IPS-NIHi7 (cell line): ENCODE measurements around the gene NPAS2.

Source experiments
- DNase-seq: peaks from one replicate; pipeline ENCODE4 v3.0.0; 2012; ENCODE audit warnings: mixed read lengths; ENCODE audit errors: extremely low spot score

The NPAS2 gene

DNA sequence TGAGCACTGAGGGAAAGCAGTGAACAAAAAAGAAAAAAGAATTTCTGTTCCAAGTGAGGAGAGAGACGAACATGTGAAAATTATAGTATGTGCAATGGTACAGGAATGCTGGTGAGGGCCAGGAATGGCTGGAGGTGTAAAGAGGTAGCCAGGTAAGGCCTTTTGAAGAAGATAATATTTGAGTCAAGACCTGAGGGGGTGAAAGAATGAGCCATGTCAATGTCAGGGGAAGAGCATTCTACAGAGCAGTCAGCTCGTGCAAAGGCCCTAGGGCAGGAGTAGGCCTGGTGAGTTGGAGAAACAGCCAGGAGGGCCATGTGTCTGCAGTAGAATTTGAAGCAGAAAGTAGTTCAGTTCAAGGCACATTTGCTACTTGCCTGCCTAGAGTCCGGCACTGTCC, 169.7 kb downstream of the NPAS2 start:
- no peak for DNase-seq

GRCh38 chr2:100990166-100990565, 170.2 kb downstream of the NPAS2 start:
- DNase-seq, result no peak

- DNase-seq, result no peak
Observed at GRCh38 chr2:100990650-100991403, 170.9 kb downstream of the NPAS2 start.

DNA sequence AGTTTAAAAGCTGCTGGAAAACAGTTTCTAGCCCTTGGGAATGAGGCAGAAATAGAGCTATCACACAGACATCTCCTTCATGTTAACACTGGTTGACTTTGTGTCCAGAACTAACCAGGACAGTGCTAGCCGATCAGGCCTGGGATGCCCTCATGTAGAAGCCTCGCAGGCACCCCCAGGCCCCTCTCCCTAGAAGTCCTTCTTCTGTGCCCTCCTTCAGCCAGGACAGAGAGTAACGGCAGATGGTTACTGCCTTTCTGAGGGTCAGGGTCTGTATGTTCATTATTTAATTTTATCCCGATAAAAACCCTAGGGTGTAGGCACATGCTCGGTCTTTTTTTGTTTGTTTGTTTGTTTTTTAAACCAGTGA, 171.4 kb downstream of the NPAS2 start:
- no peak for DNase-seq

GRCh38 chr2:100992262-100992661, 172.3 kb downstream of the NPAS2 start:
- DNase-seq, result no peak

- DNase-seq, result no peak
Observed at GRCh38 chr2:100993294-100993693, 173.4 kb downstream of the NPAS2 start.

DNA sequence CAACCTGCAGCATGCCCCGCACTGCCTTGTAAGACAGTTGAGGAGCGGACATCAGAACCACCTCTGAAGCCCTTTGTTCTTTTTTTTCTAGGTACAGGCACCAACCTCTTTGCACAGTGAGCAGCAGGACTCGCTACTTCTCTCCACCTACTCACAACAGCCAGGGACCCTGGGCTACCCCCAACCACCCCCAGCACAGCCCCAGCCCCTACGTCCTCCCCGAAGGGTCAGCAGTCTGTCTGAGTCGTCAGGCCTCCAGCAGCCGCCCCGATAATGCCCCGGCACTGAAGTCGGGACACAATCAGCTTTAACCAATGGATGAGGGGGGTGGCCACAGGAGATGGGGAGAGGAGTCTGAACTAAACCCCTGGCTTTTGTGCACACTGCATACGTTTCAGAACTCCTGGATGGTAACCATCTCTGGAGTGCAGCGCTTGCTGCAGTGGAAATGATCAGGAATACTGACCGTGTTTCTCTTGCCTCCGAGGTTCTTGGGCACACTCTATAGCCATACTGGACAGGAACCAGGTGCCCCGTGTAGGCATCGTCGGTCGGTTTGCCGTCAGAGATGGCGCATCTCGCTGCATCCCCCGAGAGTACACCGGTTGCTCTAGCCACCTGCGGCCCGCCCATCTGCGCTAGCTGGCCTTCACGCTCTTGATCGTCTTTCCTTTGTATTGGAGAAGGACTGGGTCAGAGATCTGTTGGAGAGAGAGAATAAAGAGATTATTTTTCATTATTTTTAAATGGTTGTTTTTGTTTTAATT, 175.6 kb downstream of the NPAS2 start:
- DNase-seq, result no peak

DNA sequence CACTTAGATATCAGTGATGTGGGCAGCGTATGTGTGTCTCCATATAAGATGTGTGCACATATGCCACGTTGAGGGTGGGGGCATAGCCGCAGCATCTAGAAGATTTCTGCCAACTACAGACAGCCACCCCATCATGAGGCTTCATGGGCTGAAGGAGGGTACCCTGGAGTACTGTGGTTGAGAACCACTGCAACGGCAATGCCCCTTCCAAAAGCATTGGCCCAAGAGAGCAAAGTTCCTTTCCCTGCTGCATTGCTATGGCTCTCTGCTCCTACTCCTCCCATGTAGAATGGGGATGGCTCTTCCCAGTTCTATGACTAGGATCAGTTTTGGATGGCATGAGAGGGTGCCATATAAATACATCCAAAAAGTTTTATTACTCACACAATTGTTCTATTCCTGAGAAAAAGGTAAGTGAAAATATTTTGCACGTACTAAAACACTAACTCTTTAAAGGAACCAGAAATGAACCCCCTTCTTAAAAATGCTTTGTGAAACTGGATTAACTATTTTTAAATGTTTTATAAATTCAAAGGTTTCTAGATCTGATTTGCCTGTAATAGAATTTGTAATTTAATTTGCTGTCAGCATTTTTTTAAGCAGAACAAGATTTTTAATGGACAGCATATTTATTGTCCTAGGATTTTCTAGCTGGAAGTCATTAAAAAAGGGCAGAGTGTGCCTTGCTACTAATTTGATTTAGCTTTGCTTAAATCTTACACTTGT, 177.7 kb downstream of the NPAS2 start:
- DNase-seq, result no peak

DNA sequence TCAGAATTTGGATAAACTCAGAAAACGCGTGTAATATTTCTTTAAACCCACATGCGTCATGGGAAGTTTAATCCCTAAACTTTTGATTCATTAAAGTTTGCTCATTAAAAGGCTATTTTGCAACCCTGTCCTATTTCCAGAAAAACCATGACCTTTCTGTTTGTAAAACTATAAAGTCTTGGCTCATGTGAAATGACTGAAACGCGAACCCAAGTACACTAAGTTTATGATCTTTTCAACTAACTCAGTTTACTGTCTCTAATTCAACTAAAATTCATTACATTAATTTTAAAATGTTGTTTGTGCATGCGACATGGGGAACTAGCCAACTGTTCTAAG, 178.3 kb downstream of the NPAS2 start:
- no peak for DNase-seq

DNA sequence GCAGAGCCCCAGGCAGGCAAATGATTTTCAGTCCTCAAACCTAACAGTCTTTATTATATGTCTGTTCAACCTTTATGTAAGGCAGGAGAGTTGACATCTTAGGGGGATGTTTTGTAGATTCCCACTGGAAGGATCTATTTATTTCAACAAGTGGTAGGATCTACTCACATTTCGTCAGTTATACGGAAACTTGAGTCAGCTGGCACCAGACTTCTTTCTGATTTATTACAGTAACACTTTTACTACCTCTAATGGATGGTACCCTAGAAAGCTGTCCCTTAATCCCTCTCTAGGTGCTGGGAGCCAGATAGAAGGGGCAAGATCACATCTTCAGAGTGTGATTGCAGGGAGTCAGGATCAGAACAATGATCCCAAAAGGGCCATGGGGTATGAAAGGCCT, 180.1 kb downstream of the NPAS2 start:
- no peak for DNase-seq

DNA sequence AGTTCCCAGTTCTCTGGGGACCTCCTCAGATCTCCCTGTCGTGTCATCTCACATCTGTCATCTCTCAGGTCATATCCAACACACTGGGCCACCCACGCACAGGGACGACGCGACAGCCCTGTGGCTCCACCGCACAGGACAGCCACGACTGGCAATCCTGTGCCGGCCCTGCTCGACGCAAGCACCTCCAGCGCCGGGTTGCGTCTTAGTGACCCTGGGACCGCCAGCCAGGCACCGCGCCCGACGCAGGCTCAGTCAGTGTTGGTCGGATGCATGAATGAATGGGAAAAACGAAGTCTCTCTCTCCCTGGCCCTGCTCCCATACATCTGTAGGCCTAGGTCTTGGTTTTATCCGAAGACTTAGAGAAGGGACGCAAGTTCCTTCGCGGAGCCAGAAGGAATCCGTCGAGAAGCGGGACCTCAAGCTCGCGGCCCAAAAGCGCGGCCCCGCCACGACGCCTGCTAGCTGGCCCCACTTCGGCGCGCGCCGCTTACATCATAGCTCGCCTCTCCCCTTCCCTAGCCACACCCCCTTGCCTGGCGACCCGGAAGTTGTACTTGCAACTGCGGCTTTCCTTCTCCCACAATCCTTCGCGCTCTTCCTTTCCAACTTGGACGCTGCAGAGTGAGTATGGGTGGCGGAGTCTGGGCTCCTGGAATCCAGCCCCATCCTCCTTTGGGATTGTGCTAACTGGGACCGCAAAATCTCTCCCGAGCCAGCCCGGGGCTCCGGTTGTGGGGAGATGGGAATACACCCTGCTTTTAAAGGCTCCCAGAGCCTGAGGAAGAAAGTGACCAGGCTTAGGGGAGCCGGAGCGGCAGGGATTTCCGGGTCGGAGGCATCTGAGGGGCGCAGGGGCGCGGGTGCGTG, 182.0 kb downstream of the NPAS2 start, which contains the start of gene RPL31:
TSS of gene RPL31 (plus strand) at position 599 of the 871 bp plus-strand sequence. CDS start 413 bp downstream, outside the sequence.
- peak; percentile 98 for DNase-seq

- no peak for DNase-seq
Observed at GRCh38 chr2:101002562-101003277, 182.8 kb downstream of the NPAS2 start.

DNA sequence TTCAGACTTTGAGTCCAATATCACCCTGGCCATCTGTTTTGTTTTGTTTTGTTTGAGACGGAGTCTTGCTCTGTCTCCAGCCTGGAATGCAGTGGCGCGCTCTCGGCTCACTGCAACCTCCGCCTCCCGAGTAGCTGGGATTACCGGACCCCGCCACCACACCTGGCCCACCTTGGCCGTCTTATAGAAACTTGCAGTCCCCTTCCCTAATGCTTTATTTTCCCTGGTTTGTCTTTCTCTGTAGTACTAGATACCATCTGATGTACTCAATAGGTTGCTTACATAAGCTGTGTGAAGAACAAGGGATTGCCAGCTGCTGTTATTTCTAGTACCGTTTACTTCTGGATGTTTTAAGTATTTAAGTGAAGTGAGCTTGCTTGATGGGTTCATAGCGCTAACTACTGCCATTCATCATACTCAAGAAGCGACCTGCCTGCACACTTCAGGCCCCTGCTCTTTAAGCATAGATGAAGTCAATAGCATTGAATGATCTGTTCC, 183.4 kb downstream of the NPAS2 start:
- no peak for DNase-seq

DNA sequence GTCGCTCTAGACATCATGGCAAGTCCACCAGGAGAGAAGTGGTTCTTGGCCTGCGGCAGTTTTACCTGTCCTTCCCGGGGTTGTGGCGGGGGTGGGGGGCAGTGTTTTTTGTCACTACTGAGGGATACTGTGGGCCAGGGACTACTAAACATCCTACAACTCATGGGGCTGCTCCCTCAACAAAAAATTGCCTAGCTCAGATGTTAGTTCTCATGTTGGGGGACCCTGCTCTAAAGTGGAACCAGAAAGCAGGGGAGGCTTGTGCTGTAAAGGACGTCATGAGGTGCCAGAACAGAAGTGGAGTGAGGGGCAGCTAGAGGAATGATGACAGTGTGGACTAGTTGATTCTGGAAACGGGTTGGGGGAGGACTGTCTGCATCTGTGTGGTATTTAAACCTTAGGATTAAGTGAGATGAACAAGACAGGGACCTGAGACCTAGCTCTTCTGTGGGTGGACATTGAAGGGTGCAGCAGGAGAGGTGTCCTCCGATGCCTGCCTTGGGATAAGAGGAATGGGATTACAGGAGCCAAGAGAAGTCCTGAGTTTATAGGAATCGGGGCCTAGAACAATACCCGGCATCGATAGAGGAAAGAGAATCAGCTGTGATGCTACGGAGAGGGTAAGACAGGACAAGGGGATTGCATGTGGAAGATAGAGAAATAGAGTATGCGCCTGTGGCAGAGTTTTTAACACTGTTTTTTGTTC, 184.8 kb downstream of the NPAS2 start:
- no peak for DNase-seq

DNA sequence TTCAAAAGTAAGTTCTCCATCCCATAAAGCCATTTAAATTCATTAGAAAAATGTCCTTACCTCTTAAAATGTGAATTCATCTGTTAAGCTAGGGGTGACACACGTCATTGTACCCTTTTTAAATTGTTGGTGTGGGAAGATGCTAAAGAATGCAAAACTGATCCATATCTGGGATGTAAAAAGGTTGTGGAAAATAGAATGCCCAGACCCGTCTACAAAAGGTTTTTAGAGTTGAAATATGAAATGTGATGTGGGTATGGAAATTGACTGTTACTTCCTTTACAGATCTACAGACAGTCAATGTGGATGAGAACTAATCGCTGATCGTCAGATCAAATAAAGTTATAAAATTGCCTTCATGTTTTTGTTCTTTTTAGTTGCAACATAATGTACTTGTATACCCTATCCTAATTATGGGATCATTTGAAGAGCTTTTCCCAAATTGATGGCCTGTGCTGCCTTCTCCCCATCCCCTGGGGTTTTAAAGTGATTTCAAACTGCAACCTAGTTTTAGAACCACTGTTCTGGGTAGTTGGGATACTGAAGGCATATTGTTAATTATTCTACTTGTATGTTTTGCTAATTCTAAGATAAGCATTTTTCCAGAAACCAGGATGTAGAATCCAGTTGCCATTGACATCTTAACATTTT, 186.3 kb downstream of the NPAS2 start:
- no peak for DNase-seq

GRCh38 chr2:101007415-101008345, 187.7 kb downstream of the NPAS2 start:
- DNase-seq, result no peak

DNA sequence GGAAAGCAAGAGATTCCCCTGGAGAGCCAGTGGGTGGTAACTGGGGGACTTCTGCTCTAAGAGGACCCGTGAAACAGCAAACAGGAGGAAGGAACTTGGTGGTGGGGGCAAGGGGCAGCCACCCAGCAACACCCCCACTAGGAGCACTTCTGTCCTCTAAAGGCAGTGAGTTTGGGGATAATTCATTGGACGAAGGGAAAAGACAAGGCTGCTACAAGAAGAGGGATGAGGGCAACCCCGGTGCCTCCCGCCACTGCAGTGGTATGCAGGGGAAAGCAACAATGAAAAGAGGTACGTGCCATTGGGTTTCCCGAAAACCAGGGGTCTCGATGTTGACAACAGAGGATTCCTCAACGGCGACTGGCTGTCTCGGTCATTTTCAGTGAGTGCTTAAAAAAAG, 191.2 kb downstream of the NPAS2 start:
- no peak for DNase-seq

GRCh38 chr2:101012054-101012705, 192.2 kb downstream of the NPAS2 start:
- DNase-seq, result no peak
